ENCODE results near the gene OR7C1. TPM values are rescaled to one million over a fixed set of nuclear protein-coding genes. Genes with fewer than 3 reads are reported as not detected.
"Not testable (repeated sequence)": the region's sequence is repeated elsewhere in the genome, so short reads cannot be mapped to it uniquely, and the experiment has no call there.

OR7C1 gene
- total RNA-seq, 1 experiment from 2014 or later = not detected

DNA sequence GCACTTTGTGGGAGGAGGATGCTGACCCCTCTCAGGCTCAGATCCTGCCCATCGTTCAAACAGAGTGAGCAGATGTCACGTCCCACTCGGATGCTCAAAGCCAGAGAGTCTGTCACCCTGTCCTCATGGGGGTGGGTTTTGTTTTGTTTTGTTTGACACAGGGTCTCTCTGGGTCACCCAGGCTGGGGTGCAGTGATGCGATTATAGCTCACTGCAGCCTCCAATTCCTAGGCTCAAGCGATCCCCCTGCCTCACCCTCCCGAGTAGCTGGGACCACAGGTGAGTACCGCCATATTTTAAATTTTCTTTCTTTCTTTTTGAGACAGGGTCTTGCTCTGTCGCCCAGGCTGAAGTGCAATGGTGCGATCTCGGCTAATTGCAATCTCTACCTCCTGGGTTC lies 60.6 kb downstream of the OR7C1 start:
- H3K4me3 ChIP-seq = no peak overlapping the region
- DNase-seq = no peak
- H3K36me3 ChIP-seq = no peaks in the 10 kb centered on the region
- H3K9me3 ChIP-seq = no peaks in the 10 kb centered on the region
- peaks cover 8% of the 10 kb centered on the region for H3K27me3 ChIP-seq

DNA sequence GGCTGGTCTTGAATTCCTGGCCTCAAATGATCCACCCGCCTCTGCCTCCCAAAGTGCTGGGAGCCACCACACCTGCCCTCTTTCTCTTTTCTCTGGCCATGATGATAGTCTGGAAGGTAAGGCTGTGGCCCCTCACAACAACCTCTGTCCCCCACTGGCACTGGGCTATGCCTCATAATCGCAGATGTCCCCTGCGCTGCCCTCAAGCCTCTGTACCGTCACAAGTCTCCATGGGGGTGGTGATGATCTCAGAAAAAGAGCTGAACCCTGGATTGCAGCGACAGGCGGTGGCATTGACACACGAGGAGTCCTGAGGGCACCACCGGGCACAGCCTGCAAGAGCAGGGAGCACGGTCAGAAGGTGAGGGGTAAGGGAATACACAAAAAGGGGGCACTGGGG lies 61.3 kb downstream of the OR7C1 start:
- H3K9me3 ChIP-seq, H3K27me3 ChIP-seq, DNase-seq, H3K4me3 ChIP-seq, H3K36me3 ChIP-seq: not testable (repeated sequence)

GRCh38 chr19:14772995-14773394 lies 62.0 kb downstream of the OR7C1 start:
- DNase-seq = no peak
- Histone ChIP-seq H3K27me3 (peaks cover 8% of the 10 kb centered on the region), H3K36me3 (no peaks in the 10 kb centered on the region), H3K4me3 (no peak overlapping the region), H3K9me3 (no peaks in the 10 kb centered on the region)

GRCh38 chr19:14772467-14772866 lies 62.5 kb downstream of the OR7C1 start:
- no peaks in the 10 kb centered on the region for H3K36me3 ChIP-seq

GRCh38 chr19:14770944-14771839 lies 63.8 kb downstream of the OR7C1 start:
- Histone ChIP-seq H3K9me3 (no peaks in the 10 kb centered on the region), H3K36me3 (no peaks in the 10 kb centered on the region), H3K27me3 (peaks cover 8% of the 10 kb centered on the region), H3K4me3 (no peak overlapping the region)
- DNase-seq = no peak

More at GRCh38 chr19:14772467-14772866, 62.5 kb downstream of the OR7C1 start:
- DNase-seq = no peak
- peaks cover 8% of the 10 kb centered on the region for H3K27me3 ChIP-seq
- H3K4me3 ChIP-seq = no peak overlapping the region
- no peaks in the 10 kb centered on the region for H3K9me3 ChIP-seq

- Histone ChIP-seq H3K4me3 (no peak overlapping the region), H3K36me3 (no peaks in the 10 kb centered on the region), H3K9me3 (no peaks in the 10 kb centered on the region), H3K27me3 (peaks cover 4% of the 10 kb centered on the region)
- DNase-seq = no peak
Observed at GRCh38 chr19:14770136-14770535, 64.8 kb downstream of the OR7C1 start.

GRCh38 chr19:14769201-14769600 lies 65.8 kb downstream of the OR7C1 start:
- Histone ChIP-seq H3K27me3 (peaks cover 3% of the 10 kb centered on the region; the same call in 1 of the 2 replicates), H3K36me3 (no peaks in the 10 kb centered on the region), H3K9me3 (no peaks in the 10 kb centered on the region), H3K4me3 (no peak overlapping the region)
- no peak for DNase-seq

- H3K9me3 ChIP-seq = no peaks in the 10 kb centered on the region
- peaks cover 3% of the 10 kb centered on the region; the same call in 1 of the 2 replicates for H3K27me3 ChIP-seq
- H3K36me3 ChIP-seq = no peaks in the 10 kb centered on the region
- no peak for DNase-seq
- no peak overlapping the region for H3K4me3 ChIP-seq
Observed at GRCh38 chr19:14768001-14768400, 67.0 kb downstream of the OR7C1 start.

DNA sequence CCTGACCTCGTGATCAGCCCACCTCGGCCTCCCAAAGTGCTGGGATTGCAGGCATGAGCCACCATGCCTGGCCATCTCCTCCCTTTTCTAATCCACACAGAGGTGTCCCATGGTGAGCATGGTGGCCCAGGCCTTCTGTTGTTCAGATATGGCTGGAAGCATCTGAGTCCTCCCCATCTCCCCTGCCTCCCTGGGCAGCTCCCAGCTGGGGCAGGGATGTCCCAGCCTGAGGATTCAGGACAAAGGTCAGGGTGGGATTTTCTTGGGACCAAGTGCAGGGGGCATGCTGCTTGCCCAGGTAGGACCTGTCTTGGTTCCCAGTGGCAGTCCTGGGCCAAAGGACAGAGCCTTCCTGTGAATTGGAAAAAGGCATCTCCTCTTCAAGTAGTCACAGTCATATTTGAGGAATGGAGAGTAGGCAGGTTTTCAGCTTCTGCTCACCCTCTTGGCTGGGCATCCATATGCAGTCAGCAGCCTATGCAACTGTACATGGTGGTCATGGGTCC lies 67.5 kb downstream of the OR7C1 start:
- Histone ChIP-seq H3K27me3 (peaks cover 3% of the 10 kb centered on the region; the same call in 1 of the 2 replicates), H3K9me3 (no peaks in the 10 kb centered on the region), H3K4me3 (no peak overlapping the region), H3K36me3 (no peaks in the 10 kb centered on the region)
- no peak for DNase-seq

DNA sequence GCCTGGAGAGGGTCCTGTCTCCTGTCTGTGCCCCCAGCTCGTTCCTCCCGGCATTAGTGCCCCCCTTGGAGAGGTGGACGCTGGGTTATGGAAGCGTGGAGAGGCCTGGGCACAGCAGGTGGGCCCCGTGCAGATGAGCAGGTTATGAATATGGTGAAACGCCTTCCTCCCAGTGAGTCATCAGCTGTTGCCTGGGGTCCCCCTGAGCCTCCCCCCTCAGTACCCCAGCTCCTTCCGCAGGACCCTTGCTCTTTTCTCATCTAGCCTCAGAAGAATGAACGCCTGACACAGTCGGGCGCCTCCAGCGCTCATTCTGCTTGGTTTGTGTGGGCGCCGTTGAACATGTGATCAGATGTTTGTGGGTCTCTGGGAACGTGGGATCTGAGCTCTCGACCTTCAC lies 69.1 kb downstream of the OR7C1 start:
- DNase-seq, H3K27me3 ChIP-seq, H3K9me3 ChIP-seq, H3K36me3 ChIP-seq, H3K4me3 ChIP-seq: not testable (repeated sequence)

DNA sequence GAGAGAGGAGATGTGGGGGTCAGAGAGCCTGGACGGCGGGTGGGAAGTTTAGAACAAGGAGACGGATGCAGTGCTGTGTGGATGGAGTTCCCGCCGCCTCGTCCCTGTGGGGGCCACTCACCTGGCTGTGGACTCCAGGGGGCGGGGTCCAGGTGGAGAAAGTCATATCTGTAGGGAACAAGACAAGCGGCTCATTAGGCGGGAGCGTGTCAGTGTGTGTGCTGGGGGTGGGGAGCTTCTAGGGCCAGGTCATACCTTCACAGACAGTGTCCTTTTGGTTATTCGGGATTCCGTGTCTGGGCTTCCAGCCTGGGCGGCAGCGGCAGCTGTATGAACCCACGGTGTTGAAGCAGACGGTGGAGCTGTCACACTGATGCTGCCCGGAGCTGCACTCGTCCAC lies 69.6 kb downstream of the OR7C1 start:
- H3K36me3 ChIP-seq, H3K4me3 ChIP-seq, H3K9me3 ChIP-seq, DNase-seq: not testable (repeated sequence)
- peaks cover 10% of the 10 kb centered on the region; the same call in 1 of the 2 replicates for H3K27me3 ChIP-seq

DNA sequence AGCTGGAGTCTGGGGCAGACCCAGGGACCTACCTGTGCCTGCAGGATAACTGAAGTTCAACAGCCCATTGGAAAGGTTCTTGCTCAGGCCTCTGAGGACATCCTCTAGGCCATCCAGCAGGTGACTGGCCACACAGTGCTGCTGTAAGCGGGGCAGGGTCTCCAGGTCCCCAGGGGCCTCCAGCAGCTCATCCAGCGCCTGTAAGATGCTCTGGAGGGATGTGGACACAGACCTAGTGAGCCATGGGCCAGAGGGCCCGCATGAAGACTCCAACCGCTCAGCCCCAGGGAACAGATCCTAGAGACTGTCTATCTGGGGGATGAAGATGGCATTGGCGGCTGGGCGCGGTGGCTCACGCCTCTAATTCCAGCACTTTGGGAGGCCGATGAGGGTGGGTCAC lies 70.6 kb downstream of the OR7C1 start:
- peaks cover 10% of the 10 kb centered on the region; the same call in 1 of the 2 replicates for H3K27me3 ChIP-seq
- H3K36me3 ChIP-seq = no peaks in the 10 kb centered on the region
- no peaks in the 10 kb centered on the region for H3K9me3 ChIP-seq
- no peak for DNase-seq
- H3K4me3 ChIP-seq = no peak overlapping the region

DNA sequence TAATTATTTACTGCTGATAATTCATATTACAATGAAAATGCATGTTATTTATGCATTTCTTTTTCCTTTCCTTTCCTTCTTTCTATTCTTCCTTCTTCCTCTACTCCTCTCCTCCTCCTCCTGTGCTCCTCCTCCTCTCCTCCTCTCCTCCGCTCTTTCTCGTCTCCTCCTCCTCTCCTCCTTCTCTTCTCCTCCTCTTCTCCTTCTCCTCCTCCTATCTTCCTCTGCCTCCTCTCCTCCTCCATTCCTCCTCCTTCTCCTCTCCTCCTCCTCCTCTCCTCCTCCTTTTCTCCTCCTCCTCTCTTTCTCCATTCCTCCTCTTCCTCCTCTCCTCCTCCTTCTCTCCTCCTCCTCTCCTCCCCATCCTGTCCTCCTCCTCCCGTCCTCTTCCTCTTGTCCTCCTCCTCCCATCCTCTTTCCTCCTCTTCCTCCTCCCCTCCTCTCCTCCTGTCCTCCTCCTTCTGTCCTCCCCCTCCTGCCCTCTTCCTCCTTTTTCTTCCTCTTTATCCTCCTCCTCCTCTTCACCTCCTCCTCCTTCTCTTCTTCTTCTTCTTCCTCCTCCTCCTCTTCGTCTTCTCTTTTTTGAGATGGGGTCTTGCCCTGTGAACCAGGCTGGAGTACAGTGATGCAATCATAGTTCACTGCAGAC lies 71.4 kb downstream of the OR7C1 start:
- Histone ChIP-seq H3K36me3 (no peaks in the 10 kb centered on the region), H3K27me3 (peaks cover 14% of the 10 kb centered on the region), H3K9me3 (no peaks in the 10 kb centered on the region), H3K4me3 (no peak overlapping the region)
- DNase-seq = no peak

DNA sequence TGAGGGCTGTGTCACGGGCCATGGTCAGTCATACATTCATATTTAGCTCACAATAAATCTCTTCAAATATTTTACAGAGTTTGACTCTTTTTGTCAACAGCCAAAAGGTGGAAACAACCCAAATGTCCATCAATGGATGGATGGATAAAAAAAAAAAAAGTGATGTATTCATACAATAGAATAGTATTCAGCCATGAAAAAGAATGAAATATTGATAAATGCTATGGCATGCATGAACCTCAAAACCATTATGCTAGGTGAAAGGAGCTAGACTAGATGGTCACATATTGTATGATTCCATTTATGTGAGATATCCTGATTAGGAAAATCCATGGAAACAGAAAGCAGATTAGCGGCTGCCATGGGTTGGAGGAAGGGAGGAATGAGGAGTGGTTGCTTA lies 72.9 kb downstream of the OR7C1 start:
- H3K4me3 ChIP-seq = no peak overlapping the region
- H3K36me3 ChIP-seq = no peaks in the 10 kb centered on the region
- H3K9me3 ChIP-seq = no peaks in the 10 kb centered on the region
- H3K27me3 ChIP-seq = peaks cover 24% of the 10 kb centered on the region
- no peak for DNase-seq

- H3K9me3 ChIP-seq = no peaks in the 10 kb centered on the region
- H3K36me3 ChIP-seq = no peaks in the 10 kb centered on the region
- DNase-seq = no peak
- H3K27me3 ChIP-seq = peaks cover 24% of the 10 kb centered on the region
- H3K4me3 ChIP-seq = no peak overlapping the region
Observed at GRCh38 chr19:14761607-14762006, 73.4 kb downstream of the OR7C1 start.

GRCh38 chr19:14758816-14759215 lies 76.2 kb downstream of the OR7C1 start:
- H3K27me3 ChIP-seq = peaks cover 23% of the 10 kb centered on the region
- no peak for DNase-seq
- no peaks in the 10 kb centered on the region for H3K36me3 ChIP-seq
- no peaks in the 10 kb centered on the region for H3K9me3 ChIP-seq
- H3K4me3 ChIP-seq = no peak overlapping the region

GRCh38 chr19:14748601-14749000 lies 86.4 kb downstream of the OR7C1 start:
- H3K36me3 ChIP-seq = no peaks in the 10 kb centered on the region; the same call in 1 of the 2 replicates
- H3K9me3 ChIP-seq = no peaks in the 10 kb centered on the region
- DNase-seq = no peak
- no peak overlapping the region for H3K4me3 ChIP-seq
- no peaks in the 10 kb centered on the region; the same call in 1 of the 2 replicates for H3K27me3 ChIP-seq

Data from MG63 (cell line).